Measurements from ENCODE around the gene KLHL21. TPM values are rescaled to one million over a fixed set of nuclear protein-coding genes. Genes with fewer than 3 reads are reported as not detected.

KLHL21 gene
- total and polyA plus RNA-seq, 7 experiments from 2014 or later: 17.2 to 58.1 (median 31.1) TPM

- Histone ChIP-seq H3K4me3 (ENCODE audit: low read length) (no peak overlapping the region), H3K27ac (ENCODE audit: low read depth, low read length) (no peak overlapping the region), H3K36me3 (ENCODE audit: control insufficient read depth in 2 of 3, insufficient read depth in 3 of 3, low read length in 3 of 3) (peaks cover 0 to 85% (median 14%) of the 10 kb centered on the region in 3 experiments), H3K4me1 (ENCODE audit: control insufficient read depth in 2 of 2, insufficient read depth in 2 of 2, low read length in 2 of 2) (peaks cover 16 to 20% of the 10 kb centered on the region in 2 donors), H3K27me3 (ENCODE audit: control insufficient read depth in 2 of 2, insufficient read depth in 2 of 2, low read length in 2 of 2) (no peaks in the 10 kb centered on the region), H3K9me3 (ENCODE audit: control insufficient read depth in 2 of 3, low read length in 3 of 3) (no peaks in the 10 kb centered on the region)
- no peaks in the 10 kb centered on the region for H3K27me3 Mint-ChIP-seq
- no peak overlapping the region for H3K4me3 Mint-ChIP-seq
- H3K36me3 Mint-ChIP-seq: peaks cover 0 to 27% (median 5%) of the 10 kb centered on the region in 5 donors
- intact Hi-C loops (cut with micrococcal nuclease): no loop called here
- ChIA-PET CTCF (interaction anchor here (0.6 kb wide), 1 partner anchor 173 kb away, joined by 3 read pairs; no protein-coding TSS in a partner anchor), POLR2A (interaction anchor here (0.8 to 1.3 kb wide), 3 partner anchors 8 to 11 kb away, joined by 3 read pairs; partner anchors contain the start of gene KLHL21)
- H3K4me1 Mint-ChIP-seq: peaks cover 0 to 68% (median 41%) of the 10 kb centered on the region in 7 donors
- ATAC-seq (no peak), DNase-seq (no peak)
- H3K9me3 Mint-ChIP-seq: no peaks in the 10 kb centered on the region
- peak overlapping the region in 2 of 9 donors; percentile 10 to 14 for H3K27ac Mint-ChIP-seq
Measured at GRCh38 chr1:6593810-6594209, 8.9 kb downstream of the KLHL21 start.

GRCh38 chr1:6592865-6593593 is 9.6 kb downstream of the KLHL21 start:
- no peak for ATAC-seq
- Histone ChIP-seq H3K27me3 (ENCODE audit: control insufficient read depth in 2 of 2, insufficient read depth in 2 of 2, low read length in 2 of 2) (no peaks in the 10 kb centered on the region), H3K36me3 (ENCODE audit: control insufficient read depth in 2 of 3, insufficient read depth in 3 of 3, low read length in 3 of 3) (peaks cover 0 to 90% (median 11%) of the 10 kb centered on the region in 3 experiments), H3K27ac (ENCODE audit: low read depth, low read length) (no peak overlapping the region), H3K4me3 (ENCODE audit: low read length) (no peak overlapping the region), H3K4me1 (ENCODE audit: control insufficient read depth in 2 of 2, insufficient read depth in 2 of 2, low read length in 2 of 2) (peaks cover 12 to 19% of the 10 kb centered on the region in 2 donors), H3K9me3 (ENCODE audit: control insufficient read depth in 2 of 3, low read length in 3 of 3) (no peaks in the 10 kb centered on the region)
- no peak overlapping the region for H3K4me3 Mint-ChIP-seq
- POLR2A ChIA-PET: interaction anchor here (0.8 to 1.3 kb wide), 3 partner anchors 9 to 12 kb away, joined by 3 read pairs; partner anchors contain the start of gene KLHL21
- H3K4me1 Mint-ChIP-seq: peaks cover 0 to 67% (median 39%) of the 10 kb centered on the region in 7 donors
- no peaks in the 10 kb centered on the region for H3K27me3 Mint-ChIP-seq
- intact Hi-C loops (cut with micrococcal nuclease): no loop called here
- H3K27ac Mint-ChIP-seq: peak overlapping the region in 1 of 9 donors; percentile 58
- H3K36me3 Mint-ChIP-seq: peaks cover 0 to 24% (median 5%) of the 10 kb centered on the region in 5 donors
- H3K9me3 Mint-ChIP-seq: no peaks in the 10 kb centered on the region
- no peak for DNase-seq
- CTCF ChIA-PET: interaction anchor here (1.0 to 1.1 kb wide), 2 partner anchors 38 to 62 kb away, joined by 3 to 5 read pairs; partner anchors contain the start of gene TAS1R1

- Mint-ChIP-seq H3K36me3 (peaks cover 0 to 18% (median 5%) of the 10 kb centered on the region in 5 donors), H3K9me3 (no peaks in the 10 kb centered on the region), H3K4me3 (no peak overlapping the region), H3K4me1 (peaks cover 0 to 67% (median 44%) of the 10 kb centered on the region in 7 donors), H3K27me3 (no peaks in the 10 kb centered on the region), H3K27ac (peak overlapping the region in 1 of 9 donors; percentile 24)
- intact Hi-C loops (cut with micrococcal nuclease): no loop called here
- POLR2A ChIA-PET: interaction anchor here (0.7 to 1.9 kb wide), 3 partner anchors 8 to 12 kb away, joined by 3 to 10 read pairs (median 4); partner anchors contain the start of genes KLHL21 and ZBTB48
- ATAC-seq: no peak
- Histone ChIP-seq H3K27me3 (ENCODE audit: control insufficient read depth in 2 of 2, insufficient read depth in 2 of 2, low read length in 2 of 2) (no peaks in the 10 kb centered on the region), H3K4me3 (ENCODE audit: low read length) (no peak overlapping the region), H3K9me3 (ENCODE audit: control insufficient read depth in 2 of 3, low read length in 3 of 3) (no peaks in the 10 kb centered on the region), H3K36me3 (ENCODE audit: control insufficient read depth in 2 of 3, insufficient read depth in 3 of 3, low read length in 3 of 3) (peaks cover 0 to 89% (median 5%) of the 10 kb centered on the region in 3 experiments), H3K4me1 (ENCODE audit: control insufficient read depth in 2 of 2, insufficient read depth in 2 of 2, low read length in 2 of 2) (peaks cover 8 to 13% of the 10 kb centered on the region in 2 donors), H3K27ac (ENCODE audit: low read depth, low read length) (peak overlapping the region; percentile 2)
- CTCF ChIA-PET: interaction anchor here (1.0 to 1.1 kb wide), 2 partner anchors 37 to 62 kb away, joined by 3 to 5 read pairs; partner anchors contain the start of gene TAS1R1
- no peak for DNase-seq
Measured at GRCh38 chr1:6592441-6592840, 10.2 kb downstream of the KLHL21 start.

GRCh38 chr1:6591644-6592043 is 11.0 kb downstream of the KLHL21 start:
- H3K27me3 Mint-ChIP-seq: no peaks in the 10 kb centered on the region
- Histone ChIP-seq H3K4me3 (ENCODE audit: low read length) (no peak overlapping the region), H3K27me3 (ENCODE audit: control insufficient read depth in 2 of 2, insufficient read depth in 2 of 2, low read length in 2 of 2) (no peaks in the 10 kb centered on the region), H3K27ac (ENCODE audit: low read depth, low read length) (peak overlapping the region; percentile 44), H3K9me3 (ENCODE audit: control insufficient read depth in 2 of 3, low read length in 3 of 3) (no peaks in the 10 kb centered on the region), H3K36me3 (ENCODE audit: control insufficient read depth in 2 of 3, insufficient read depth in 3 of 3, low read length in 3 of 3) (peaks cover 0 to 81% (median 0%) of the 10 kb centered on the region in 3 experiments), H3K4me1 (ENCODE audit: control insufficient read depth in 2 of 2, insufficient read depth in 2 of 2, low read length in 2 of 2) (peaks cover 7 to 8% of the 10 kb centered on the region in 2 donors)
- ChIA-PET POLR2A (interaction anchor here (1.2 to 1.9 kb wide), 3 partner anchors 8 to 12 kb away, joined by 3 to 10 read pairs (median 4); partner anchors contain the start of gene KLHL21), CTCF (interaction anchor here (1.0 kb wide), 2 partner anchors 43 to 63 kb away, joined by 3 read pairs; no protein-coding TSS in a partner anchor)
- H3K4me3 Mint-ChIP-seq: peak overlapping the region in 2 of 10 donors; percentile 53 to 58
- peaks cover 0 to 61% (median 47%) of the 10 kb centered on the region in 7 donors for H3K4me1 Mint-ChIP-seq
- ATAC-seq (no peak), DNase-seq (no peak)
- peaks cover 0 to 17% (median 5%) of the 10 kb centered on the region in 5 donors for H3K36me3 Mint-ChIP-seq
- peak overlapping the region in 4 of 9 donors; percentile 14 to 84 (median 48) for H3K27ac Mint-ChIP-seq
- no peaks in the 10 kb centered on the region for H3K9me3 Mint-ChIP-seq
- intact Hi-C loops (cut with micrococcal nuclease): no loop called here

- peak overlapping the region; percentile 44 for H3K27ac ChIP-seq (ENCODE audit: low read depth, low read length)
- Mint-ChIP-seq H3K36me3 (peaks cover 0 to 17% (median 5%) of the 10 kb centered on the region in 5 donors), H3K9me3 (no peaks in the 10 kb centered on the region), H3K4me1 (peaks cover 0 to 57% (median 43%) of the 10 kb centered on the region in 7 donors), H3K27me3 (no peaks in the 10 kb centered on the region), H3K27ac (peak overlapping the region in 6 of 9 donors; percentile 53 to 84 (median 67)), H3K4me3 (peak overlapping the region in 3 of 10 donors; percentile 44 to 58 (median 53))
- ChIA-PET CTCF (interaction anchor here (1.0 kb wide), 1 partner anchor 43 kb away, joined by 3 read pairs; no protein-coding TSS in a partner anchor), POLR2A (interaction anchor here (1.2 to 1.9 kb wide), 3 partner anchors 9 to 12 kb away, joined by 3 to 10 read pairs (median 4); partner anchors contain the start of gene KLHL21)
- DNase-seq (no peak), ATAC-seq (peak; percentile 66)
- H3K4me3 ChIP-seq (ENCODE audit: low read length): no peak overlapping the region
- no peaks in the 10 kb centered on the region for H3K27me3 ChIP-seq (ENCODE audit: control insufficient read depth in 2 of 2, insufficient read depth in 2 of 2, low read length in 2 of 2)
- H3K4me1 ChIP-seq (ENCODE audit: control insufficient read depth in 2 of 2, insufficient read depth in 2 of 2, low read length in 2 of 2): peaks cover 3 to 8% of the 10 kb centered on the region in 2 donors
- no peaks in the 10 kb centered on the region for H3K9me3 ChIP-seq (ENCODE audit: control insufficient read depth in 2 of 3, low read length in 3 of 3)
- peaks cover 0 to 77% (median 0%) of the 10 kb centered on the region in 3 experiments for H3K36me3 ChIP-seq (ENCODE audit: control insufficient read depth in 2 of 3, insufficient read depth in 3 of 3, low read length in 3 of 3)
- intact Hi-C loops (cut with micrococcal nuclease): no loop called here
Measured at GRCh38 chr1:6591222-6591621, 11.4 kb downstream of the KLHL21 start.

- Mint-ChIP-seq H3K27me3 (no peaks in the 10 kb centered on the region), H3K4me1 (peaks cover 2 to 48% (median 34%) of the 10 kb centered on the region in 7 donors), H3K27ac (peak overlapping the region in 6 of 9 donors; percentile 21 to 84 (median 40)), H3K36me3 (peaks cover 0 to 7% (median 1%) of the 10 kb centered on the region in 5 donors), H3K4me3 (no peak overlapping the region), H3K9me3 (no peaks in the 10 kb centered on the region)
- DNase-seq: no peak
- Histone ChIP-seq H3K4me1 (ENCODE audit: control insufficient read depth in 2 of 2, insufficient read depth in 2 of 2, low read length in 2 of 2) (peaks cover 0 to 8% of the 10 kb centered on the region in 2 donors), H3K4me3 (ENCODE audit: low read length) (no peak overlapping the region), H3K9me3 (ENCODE audit: control insufficient read depth in 2 of 3, low read length in 3 of 3) (no peaks in the 10 kb centered on the region), H3K36me3 (ENCODE audit: control insufficient read depth in 2 of 3, insufficient read depth in 3 of 3, low read length in 3 of 3) (peaks cover 0 to 65% (median 0%) of the 10 kb centered on the region in 3 experiments), H3K27me3 (ENCODE audit: control insufficient read depth in 2 of 2, insufficient read depth in 2 of 2, low read length in 2 of 2) (no peaks in the 10 kb centered on the region), H3K27ac (ENCODE audit: low read depth, low read length) (peak overlapping the region; percentile 26)
- no peak for ATAC-seq
- intact Hi-C loops (cut with micrococcal nuclease): no loop called here
- ChIA-PET POLR2A (interaction anchor here (1.6 kb wide), 1 partner anchor 12 kb away, joined by 6 read pairs; the partner anchor contains the start of gene KLHL21), CTCF (interaction anchor here (1.2 kb wide), 1 partner anchor 14 kb away, joined by 3 read pairs; no protein-coding TSS in a partner anchor)
Measured at GRCh38 chr1:6590046-6590445, 12.6 kb downstream of the KLHL21 start.

Data from naive thymus-derived CD4-positive, alpha-beta T cell (primary cell).